NCI-H2171 (cell line): ENCODE data around the gene RPL18.
"Not testable (repeated sequence)": the region's sequence is repeated elsewhere in the genome, so short reads cannot be mapped to it uniquely, and the experiment has no call there.

Source experiments
- DNase-seq: peaks from one replicate; lab custom pipeline; 2025; lab: John Stamatoyannopoulos, UW

Gene RPL18

DNA sequence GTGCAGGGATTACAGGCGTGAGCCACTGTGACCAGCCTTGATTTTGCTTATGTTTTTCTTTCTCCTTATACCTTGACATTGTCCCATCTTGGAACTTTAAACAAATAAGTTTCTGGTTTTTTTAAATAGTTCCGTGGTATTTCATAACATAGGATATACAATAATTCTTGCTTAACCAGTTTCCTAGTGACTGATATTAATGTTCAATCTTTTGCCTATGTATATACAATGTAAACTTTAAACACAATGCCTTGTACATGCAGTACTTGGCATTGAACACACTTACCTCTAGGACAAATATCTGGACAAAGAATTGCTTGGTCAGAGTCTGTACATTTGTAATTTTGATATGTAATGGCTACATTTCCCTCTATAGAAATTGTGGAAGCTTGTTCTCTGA, 36.8 kb downstream of the RPL18 start:
- no peak for DNase-seq

DNA sequence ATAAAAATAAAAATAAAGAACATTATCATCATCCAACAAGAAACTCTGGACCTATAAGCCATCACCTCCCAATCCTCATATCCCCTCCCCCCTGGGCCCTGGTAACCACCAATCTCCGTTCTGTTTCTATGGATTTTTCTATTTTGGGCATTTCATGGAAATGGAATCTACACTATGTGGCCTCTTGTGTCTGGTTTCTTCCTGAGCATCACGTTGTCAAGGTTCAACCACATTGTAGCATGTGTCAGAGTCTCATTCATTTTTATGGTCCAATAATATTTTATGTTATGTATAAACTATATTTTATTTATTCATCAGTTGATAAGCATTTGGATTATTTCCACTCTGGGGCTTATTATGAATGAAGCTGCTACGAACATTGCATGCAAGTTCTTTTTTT, 40.1 kb downstream of the RPL18 start:
- DNase-seq: no peak

GRCh38 chr19:48577908-48578307, 41.1 kb downstream of the RPL18 start:
- not testable (repeated sequence) for DNase-seq

DNA sequence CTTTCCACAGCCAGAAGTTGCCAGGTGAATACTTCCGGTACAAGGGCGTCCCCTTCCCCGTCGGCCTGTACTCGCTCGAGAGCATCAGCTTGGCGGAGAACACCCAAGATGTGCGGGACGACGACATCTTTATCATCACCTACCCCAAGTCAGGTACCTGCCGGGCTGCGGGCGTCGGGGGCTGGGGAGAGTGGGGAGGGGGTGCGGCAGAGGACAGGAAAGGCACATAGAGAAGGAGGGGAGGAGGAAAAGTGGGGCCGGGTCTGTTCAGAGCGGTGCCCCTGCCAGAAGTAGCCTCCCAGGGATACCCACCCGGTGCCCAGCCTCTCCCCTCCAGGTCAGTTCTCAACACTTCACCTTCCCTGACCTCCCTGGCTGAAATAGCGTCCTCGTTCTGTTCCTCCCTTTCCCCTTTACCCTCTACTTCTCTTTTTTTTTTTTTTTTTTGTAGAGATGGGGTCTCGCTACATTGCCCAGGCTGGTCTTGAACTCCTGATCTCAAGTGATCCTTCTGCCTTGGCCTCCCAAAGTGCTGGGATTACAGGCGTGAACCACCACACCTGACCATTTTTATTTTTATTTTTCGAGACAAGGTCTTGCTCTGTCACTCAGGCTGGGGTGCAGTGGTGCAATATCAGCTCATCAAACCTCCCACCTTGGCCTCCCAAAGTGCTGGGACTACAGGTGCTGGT, 42.9 kb downstream of the RPL18 start:
- no peak for DNase-seq

GRCh38 chr19:48573163-48573505, 45.8 kb downstream of the RPL18 start:
- DNase-seq: no peak

DNA sequence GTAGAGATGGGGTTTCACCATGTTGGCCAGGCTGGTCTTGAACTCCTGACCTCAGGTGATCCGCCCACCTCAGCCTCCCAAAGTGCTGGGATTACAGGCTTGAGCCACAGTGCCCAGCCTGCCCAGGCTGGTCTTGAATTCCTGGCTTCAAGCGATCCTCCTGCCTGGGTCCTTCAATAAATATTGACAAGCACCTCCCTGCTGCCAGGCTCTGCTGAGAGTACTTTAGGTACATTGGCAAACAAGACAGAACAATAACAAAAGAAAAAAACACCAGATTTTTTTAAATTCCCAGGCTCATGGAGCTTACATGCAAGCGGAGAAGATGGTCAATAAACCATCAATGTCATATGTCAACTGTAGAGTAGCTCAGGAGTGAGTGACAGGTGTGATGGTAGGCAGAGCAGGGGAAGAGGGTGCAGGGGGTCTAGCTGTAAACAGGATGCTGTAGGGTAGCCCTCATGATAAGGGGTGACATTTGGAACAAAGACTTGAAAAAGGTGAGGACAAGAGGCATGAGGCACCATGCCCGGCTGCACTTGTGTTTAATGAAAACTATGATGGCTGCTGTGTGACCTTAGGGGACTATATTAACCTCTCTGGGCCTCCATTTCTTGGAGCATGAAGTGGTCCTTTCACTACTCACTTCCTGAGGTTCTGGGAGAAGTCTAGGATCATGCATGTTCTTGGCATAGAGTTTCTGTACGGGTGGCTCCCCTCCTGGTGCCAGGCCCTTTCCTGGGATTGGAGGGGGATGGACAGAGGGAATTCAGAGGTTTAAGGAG, 47.4 kb downstream of the RPL18 start:
- no peak for DNase-seq

GRCh38 chr19:48569814-48570213, 49.2 kb downstream of the RPL18 start:
- DNase-seq: no peak

DNA sequence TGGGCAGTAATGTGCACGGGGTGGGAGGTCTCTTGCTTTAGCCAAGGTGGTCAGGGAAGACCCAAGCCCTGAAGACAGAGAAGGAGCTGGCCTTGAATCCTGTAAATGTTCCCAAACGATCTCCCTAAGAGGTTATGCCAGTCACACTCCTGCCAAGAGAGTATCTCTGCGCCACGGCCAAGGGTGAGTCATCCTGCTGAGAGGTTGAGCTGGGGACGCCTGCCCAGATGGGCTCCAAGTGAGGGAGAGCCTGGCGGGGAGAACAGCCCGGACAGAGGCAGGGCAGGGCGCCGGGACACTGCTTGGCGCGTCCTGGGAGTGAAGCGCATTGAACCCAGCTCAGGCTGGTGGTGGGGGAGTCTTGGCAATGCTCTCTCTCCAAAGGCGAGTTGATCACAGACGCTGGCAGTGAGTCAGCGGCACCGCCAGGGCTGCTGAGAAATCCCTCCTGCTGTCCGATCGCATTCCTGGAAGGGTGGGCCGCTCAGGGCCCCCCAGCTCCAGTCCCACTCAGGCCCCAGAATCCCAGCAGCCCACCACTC, 50.6 kb downstream of the RPL18 start:
- peak; percentile 15 for DNase-seq
